Measurements from ENCODE around the gene ENTR1.

The ENTR1 gene

GRCh38 chr9:136353757-136354488 is 56.5 kb downstream of the ENTR1 start:
- Histone ChIP-seq H3K27ac (ENCODE audit: low read length) (no peak overlapping the region), H2AFZ (ENCODE audit: low read length) (no peak overlapping the region), H3K9me2 (replicated peaks; ENCODE audit: insufficient read depth, low read length) (no peaks in the 10 kb centered on the region), H3K79me2 (ENCODE audit: low read length) (no peaks in the 10 kb centered on the region), H3K9me3 (replicated peaks; ENCODE audit: insufficient read depth, low read length) (no peaks in the 10 kb centered on the region), H3K9ac (ENCODE audit: low read length) (no peak overlapping the region), H3K36me3 (replicated peaks; ENCODE audit: insufficient read depth, low read length) (no peaks in the 10 kb centered on the region), H3K4me1 (ENCODE audit: low read length) (no peaks in the 10 kb centered on the region), H3K27me3 (replicated peaks; ENCODE audit: insufficient read depth, low read length) (peaks cover 78% of the 10 kb centered on the region), H3F3A (ENCODE audit: insufficient read depth, low read length) (no peaks in the 10 kb centered on the region), H3K4me3 (ENCODE audit: low read length) (no peak overlapping the region), H4K20me1 (ENCODE audit: insufficient read depth, low read length) (no peaks in the 10 kb centered on the region), H3K4me2 (ENCODE audit: low read depth, low read length) (no peak overlapping the region)
- no peak for DNase-seq
- TF ChIP-seq EZH2 (optimal IDR thresholded peaks at IDR 0.05; ENCODE audit: low read depth, low read length) (no peak), CTCF (IDR thresholded peaks at IDR 0.05; ENCODE audit: low read length) (no peak), EZH2phosphoT487 (IDR thresholded peaks at IDR 0.05; ENCODE audit: low read length) (no peak)

- Histone ChIP-seq H2AFZ (ENCODE audit: low read length) (no peak overlapping the region), H3K9me2 (replicated peaks; ENCODE audit: insufficient read depth, low read length) (no peaks in the 10 kb centered on the region), H3K9me3 (replicated peaks; ENCODE audit: insufficient read depth, low read length) (no peaks in the 10 kb centered on the region), H3K9ac (ENCODE audit: low read length) (no peak overlapping the region), H4K20me1 (ENCODE audit: insufficient read depth, low read length) (no peaks in the 10 kb centered on the region), H3K27me3 (replicated peaks; ENCODE audit: insufficient read depth, low read length) (peaks cover 86% of the 10 kb centered on the region), H3K4me3 (ENCODE audit: low read length) (no peak overlapping the region), H3K4me1 (ENCODE audit: low read length) (no peaks in the 10 kb centered on the region), H3K36me3 (replicated peaks; ENCODE audit: insufficient read depth, low read length) (no peaks in the 10 kb centered on the region), H3K4me2 (ENCODE audit: low read depth, low read length) (no peak overlapping the region), H3K27ac (ENCODE audit: low read length) (no peak overlapping the region), H3K79me2 (ENCODE audit: low read length) (no peaks in the 10 kb centered on the region), H3F3A (ENCODE audit: insufficient read depth, low read length) (no peaks in the 10 kb centered on the region)
- no peak for TF ChIP-seq CTCF (IDR thresholded peaks at IDR 0.05; ENCODE audit: low read length)
- DNase-seq = no peak
Measured at GRCh38 chr9:136353088-136353487, 57.3 kb downstream of the ENTR1 start.

GRCh38 chr9:136352682-136353081 is 57.7 kb downstream of the ENTR1 start:
- H3K4me2 ChIP-seq (ENCODE audit: low read depth, low read length) = no peak overlapping the region
- H3K79me2 ChIP-seq (ENCODE audit: low read length) = no peaks in the 10 kb centered on the region
- peaks cover 90% of the 10 kb centered on the region for H3K27me3 ChIP-seq (replicated peaks; ENCODE audit: insufficient read depth, low read length)
- H3K4me1 ChIP-seq (ENCODE audit: low read length) = no peaks in the 10 kb centered on the region
- no peak overlapping the region for H3K9ac ChIP-seq (ENCODE audit: low read length)
- H3K4me3 ChIP-seq (ENCODE audit: low read length) = no peak overlapping the region
- H4K20me1 ChIP-seq (ENCODE audit: insufficient read depth, low read length) = no peaks in the 10 kb centered on the region
- H3K36me3 ChIP-seq (replicated peaks; ENCODE audit: insufficient read depth, low read length) = no peaks in the 10 kb centered on the region
- no peaks in the 10 kb centered on the region for H3F3A ChIP-seq (ENCODE audit: insufficient read depth, low read length)
- H3K27ac ChIP-seq (ENCODE audit: low read length) = no peak overlapping the region
- no peak for DNase-seq
- no peaks in the 10 kb centered on the region for H3K9me3 ChIP-seq (replicated peaks; ENCODE audit: insufficient read depth, low read length)
- H2AFZ ChIP-seq (ENCODE audit: low read length) = no peak overlapping the region
- no peak for TF ChIP-seq EZH2phosphoT487 (IDR thresholded peaks at IDR 0.05; ENCODE audit: low read length)
- TF ChIP-seq EZH2 (optimal IDR thresholded peaks at IDR 0.05; ENCODE audit: low read depth, low read length) = no peak
- no peak for TF ChIP-seq CTCF (IDR thresholded peaks at IDR 0.05; ENCODE audit: low read length)
- H3K9me2 ChIP-seq (replicated peaks; ENCODE audit: insufficient read depth, low read length) = no peaks in the 10 kb centered on the region
